HepG2 (cell line): Measurements from ENCODE around the gene TMEM187.

ENCODE experiments used
- CTCF ChIP-seq: sonication (generic); formaldehyde crosslinking; IDR thresholded peaks from 2 replicates; pipeline ENCODE4 v1.5.0; 2020; ENCODE audit warnings: mild to moderate bottlenecking, missing genetic modification reagents, moderate library complexity
- EZH2 ChIP-seq: conservative IDR thresholded peaks from 2 replicates; pipeline ENCODE4 v1.6.1; 2012; ENCODE audit warnings: mild to moderate bottlenecking, low read depth, low read length, moderate library complexity
- FOSL2 ChIP-seq: sonication (generic); formaldehyde crosslinking; IDR thresholded peaks from 2 replicates; pipeline ENCODE4 v1.4.0; 2020; ENCODE audit warnings: missing genetic modification reagents
- JUN ChIP-seq: sonication (generic); formaldehyde crosslinking; IDR thresholded peaks from 2 replicates; pipeline ENCODE4 v1.4.0; 2020; ENCODE audit warnings: mild to moderate bottlenecking, missing genetic modification reagents
- MNT ChIP-seq: fragments of 450-650 bp; IDR thresholded peaks from 2 replicates; pipeline ENCODE4 v1.6.1; 2016
- MYC ChIP-seq: sonication (generic); formaldehyde crosslinking; IDR thresholded peaks from 2 replicates; pipeline ENCODE4 v1.9.0; 2021; ENCODE audit warnings: missing genetic modification reagents, borderline replicate concordance
- PHF20 ChIP-seq: sonication (generic); formaldehyde crosslinking; IDR thresholded peaks from 2 replicates; pipeline ENCODE4 v1.5.0; 2020; ENCODE audit warnings: mild to moderate bottlenecking, missing genetic modification reagents
- PHF8 ChIP-seq: sonication (generic); formaldehyde crosslinking; IDR thresholded peaks from 2 replicates; pipeline ENCODE4 v1.5.0; 2020; ENCODE audit warnings: missing genetic modification reagents
- POLR2A ChIP-seq, 2 experiments: IDR thresholded peaks; 2 replicates each; pipeline ENCODE4 v1.6.1; 2011; ENCODE audit warnings: low read depth in 2 of 2, low read length in 2 of 2, mild to moderate bottlenecking in 1 of 2, moderate library complexity in 1 of 2; ENCODE audit not compliant: insufficient read depth in 1 of 2
- ZBTB7A ChIP-seq: sonication (generic); formaldehyde crosslinking; IDR thresholded peaks from 2 replicates; pipeline ENCODE4 v1.8.0; 2022; ENCODE audit warnings: mild to moderate bottlenecking, missing genetic modification reagents
- ZNF256 ChIP-seq: sonication (generic); formaldehyde crosslinking; conservative IDR thresholded peaks from 2 replicates; pipeline ENCODE4 v1.4.0; 2020; ENCODE audit warnings: missing genetic modification reagents
- ZNF737 ChIP-seq: sonication (generic); formaldehyde crosslinking; IDR thresholded peaks from 2 replicates; pipeline ENCODE4 v1.5.0; 2020; ENCODE audit warnings: missing genetic modification reagents, mild to moderate bottlenecking, borderline replicate concordance
- ZNF770 ChIP-seq: sonication (generic); formaldehyde crosslinking; IDR thresholded peaks from 2 replicates; pipeline ENCODE4 v1.5.0; 2020; ENCODE audit warnings: mild to moderate bottlenecking, missing genetic modification reagents

GRCh38 chrX:153944140-153944799 lies 28.3 kb upstream of the TMEM187 start, which contains the start of gene RENBP:
- TF ChIP-seq ZNF770 (no peak), POLR2A (IDR thresholded peaks at IDR 0.05; ENCODE audit: insufficient read depth in 1 of 2, low read depth in 2 of 2, low read length in 2 of 2) (no peak), MNT (no peak), EZH2 (no peak), MYC (CRISPR knock-in tag) (no peak), PHF8 (CRISPR knock-in tag) (no peak), ZNF737 (CRISPR knock-in tag) (no peak), ZNF256 (no peak), JUN (CRISPR knock-in tag) (no peak), CTCF (CRISPR knock-in tag) (no peak), FOSL2 (no peak), ZBTB7A (CRISPR knock-in tag) (no peak), PHF20 (no peak)
